AG09309 (cell line): ENCODE results near the gene LSM14B.

Experiments used
- DNase-seq: peaks from one replicate; pipeline ENCODE4 v3.0.0-alpha.2; 2010; ENCODE audit warnings: low read depth
- H3K4me3 ChIP-seq: 2 replicates; pipeline ENCODE4 v1.5.1; 2011; ENCODE audit warnings: mild to moderate bottlenecking, low read depth, low read length, moderate library complexity; ENCODE audit not compliant: control insufficient read depth
- CTCF ChIP-seq: IDR thresholded peaks from 2 replicates; pipeline ENCODE4 v1.5.1; 2011; ENCODE audit warnings: mild to moderate bottlenecking, low read depth, low read length, inconsistent platforms; ENCODE audit not compliant: insufficient read depth, control insufficient read depth; ENCODE audit errors: missing control alignments

LSM14B gene

GRCh38 chr20:62155428-62156253 is 33.4 kb downstream of the LSM14B start:
- no peak for DNase-seq
- no peak overlapping the region for H3K4me3 ChIP-seq
- no peak for TF ChIP-seq CTCF

GRCh38 chr20:62156254-62156556 is 33.9 kb downstream of the LSM14B start:
- no peak overlapping the region for H3K4me3 ChIP-seq
- no peak for DNase-seq
- TF ChIP-seq CTCF, result no peak

GRCh38 chr20:62156592-62157386 is 34.5 kb downstream of the LSM14B start:
- TF ChIP-seq CTCF, result peak; percentile 76
- H3K4me3 ChIP-seq, result no peak overlapping the region
- no peak for DNase-seq

GRCh38 chr20:62157387-62158087 is 35.3 kb downstream of the LSM14B start:
- no peak overlapping the region for H3K4me3 ChIP-seq
- no peak for TF ChIP-seq CTCF

GRCh38 chr20:62158088-62158400 is 35.8 kb downstream of the LSM14B start:
- no peak for DNase-seq
- no peak for TF ChIP-seq CTCF
- no peak overlapping the region for H3K4me3 ChIP-seq

More at GRCh38 chr20:62157387-62158087, 35.3 kb downstream of the LSM14B start:
- DNase-seq, result no peak

GRCh38 chr20:62158541-62158940 is 36.3 kb downstream of the LSM14B start:
- H3K4me3 ChIP-seq, result no peak overlapping the region
- TF ChIP-seq CTCF, result no peak
- DNase-seq, result no peak
